ENCODE data around the gene CACNA1B.

- TF ChIP-seq CTCF (IDR thresholded peaks at IDR 0.05) (no peak), EP300 (IDR thresholded peaks at IDR 0.05; ENCODE audit: borderline replicate concordance in 1 of 2, low read depth in 1 of 2, low read length in 1 of 2) (no peak), EZH2phosphoT487 (IDR thresholded peaks at IDR 0.05; ENCODE audit: borderline replicate concordance, low read depth) (no peak), GATA2 (CRISPR knock-in tag; IDR thresholded peaks at IDR 0.05) (no peak), TCF12 (IDR thresholded peaks at IDR 0.05) (no peak), POLR2AphosphoS5 (IDR thresholded peaks at IDR 0.05; ENCODE audit: low read depth, low read length) (no peak), PBX3 (IDR thresholded peaks at IDR 0.05) (no peak), YY1 (IDR thresholded peaks at IDR 0.05; ENCODE audit: low read depth) (no peak), ELF1 (IDR thresholded peaks at IDR 0.05) (no peak)
Measured at GRCh38 chr9:137986268-137987099, 108.9 kb downstream of the CACNA1B start.

Measured in SK-N-SH (cell line).